Hematopoietic multipotent progenitor cell treated with erythropoietin and hydrocortisone succinate and interleukin-3 and kit ligand, for 4 days (in vitro differentiated cells): ENCODE results near the gene HPSE2.
A peak's percentile ranks its signal among the peaks of the same experiment; 100 is the strongest.

ENCODE experiments used
- DNase-seq: peaks from one replicate; pipeline ENCODE4 v3.0.0-alpha.2; 2015

Gene HPSE2

GRCh38 chr10:98481404-98481945 lies 754.2 kb downstream of the HPSE2 start:
- DNase-seq, result no peak

GRCh38 chr10:98478430-98479222 lies 757.0 kb downstream of the HPSE2 start:
- no peak for DNase-seq

- DNase-seq, result no peak
Observed at GRCh38 chr10:98477861-98478260, 757.8 kb downstream of the HPSE2 start.

- no peak for DNase-seq
Observed at GRCh38 chr10:98474628-98475027, 761.0 kb downstream of the HPSE2 start.

- no peak for DNase-seq
Observed at GRCh38 chr10:98472196-98472595, 763.5 kb downstream of the HPSE2 start.

DNA sequence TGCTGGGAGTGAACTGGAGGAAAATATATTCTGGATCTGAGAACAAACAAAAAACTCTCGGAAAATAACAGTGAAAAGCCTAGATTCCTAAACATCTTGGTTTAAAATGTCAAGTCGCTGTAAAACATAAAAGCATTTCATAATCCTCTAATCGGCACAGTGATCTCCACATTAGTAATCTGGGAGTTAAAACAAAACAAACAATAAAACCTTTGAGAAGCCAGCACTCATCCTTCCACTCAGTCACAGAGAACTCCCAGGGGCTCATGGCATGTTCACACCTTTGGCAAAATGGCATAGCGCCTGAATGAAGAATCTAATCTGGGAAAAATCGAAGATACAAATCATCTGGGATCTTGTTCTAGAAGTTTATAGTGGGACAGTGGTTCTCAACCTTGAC lies 764.8 kb downstream of the HPSE2 start:
- no peak for DNase-seq

DNA sequence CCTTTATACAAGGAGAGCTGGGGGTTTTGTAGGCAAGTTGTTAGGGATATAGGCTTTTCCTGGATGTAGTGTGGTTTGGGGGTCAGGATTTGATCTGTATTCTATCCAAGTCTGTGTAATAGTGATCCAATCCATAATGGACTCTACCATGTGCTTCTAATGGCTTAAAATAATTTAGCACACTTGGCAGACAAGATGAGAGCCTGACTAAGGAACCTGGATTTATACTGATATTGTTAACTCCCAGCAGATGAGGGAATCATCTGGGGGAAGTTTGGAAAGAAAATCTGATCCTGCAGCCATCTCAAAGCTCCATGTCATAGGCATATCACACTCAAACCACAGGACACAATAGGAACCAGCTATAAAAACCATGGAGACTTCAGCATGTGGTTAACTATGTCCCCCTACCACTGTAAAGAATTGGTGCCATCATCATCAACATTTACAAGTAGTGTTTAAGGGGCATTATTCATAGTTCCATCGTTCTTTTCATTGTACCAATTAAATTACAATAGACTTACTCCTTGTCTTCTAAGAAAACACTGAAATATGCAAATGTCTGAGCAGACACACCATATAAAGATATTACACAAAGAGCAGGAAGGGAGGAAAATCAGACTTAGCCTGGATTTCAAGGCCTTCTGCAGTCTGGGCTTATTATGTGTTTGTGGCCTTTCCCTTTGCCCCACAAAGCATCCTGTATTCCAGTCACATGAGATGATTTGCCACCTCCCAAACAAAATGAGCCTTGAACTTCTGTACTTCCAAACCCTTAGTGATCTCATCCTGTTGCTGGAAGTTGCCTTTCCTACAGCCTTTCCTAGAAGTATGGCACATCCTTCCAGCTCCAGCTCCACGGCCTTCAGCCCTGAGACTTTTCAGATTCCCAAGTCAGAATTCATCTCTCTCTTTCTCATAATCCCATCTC lies 766.4 kb downstream of the HPSE2 start:
- no peak for DNase-seq

GRCh38 chr10:98467506-98468318 lies 767.9 kb downstream of the HPSE2 start:
- DNase-seq, result peak; percentile 93

DNA sequence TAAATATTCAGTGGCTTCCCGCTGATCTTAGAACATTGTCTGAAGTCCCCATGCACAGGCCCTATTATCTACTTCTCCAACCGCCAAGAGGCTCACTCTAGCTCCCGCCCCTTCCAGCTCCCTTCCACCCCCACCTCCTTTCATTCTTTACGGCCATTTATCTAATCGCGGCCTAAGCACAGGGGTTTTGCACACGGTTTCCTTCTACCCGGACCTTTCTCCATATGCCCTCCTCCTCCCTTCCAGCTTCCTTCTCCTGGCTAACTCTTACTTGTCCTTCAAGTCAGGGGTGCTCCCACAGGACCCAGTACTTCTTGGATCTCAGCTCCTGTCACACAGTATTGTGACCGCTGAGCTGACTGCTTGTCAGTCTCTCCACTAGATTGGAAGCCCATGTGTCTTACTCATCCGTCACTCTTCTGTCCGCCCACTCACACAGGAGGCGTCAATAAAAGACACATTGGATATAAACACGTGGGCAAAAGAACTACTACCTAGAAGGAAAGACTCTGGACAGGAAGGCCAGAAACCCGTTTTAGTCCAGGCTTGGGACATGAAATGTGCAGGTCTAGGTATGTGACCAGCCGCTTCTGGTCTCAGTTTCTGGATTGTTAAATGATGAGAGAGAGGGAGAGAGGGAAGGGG lies 768.7 kb downstream of the HPSE2 start:
- DNase-seq, result peak; percentile 75

DNA sequence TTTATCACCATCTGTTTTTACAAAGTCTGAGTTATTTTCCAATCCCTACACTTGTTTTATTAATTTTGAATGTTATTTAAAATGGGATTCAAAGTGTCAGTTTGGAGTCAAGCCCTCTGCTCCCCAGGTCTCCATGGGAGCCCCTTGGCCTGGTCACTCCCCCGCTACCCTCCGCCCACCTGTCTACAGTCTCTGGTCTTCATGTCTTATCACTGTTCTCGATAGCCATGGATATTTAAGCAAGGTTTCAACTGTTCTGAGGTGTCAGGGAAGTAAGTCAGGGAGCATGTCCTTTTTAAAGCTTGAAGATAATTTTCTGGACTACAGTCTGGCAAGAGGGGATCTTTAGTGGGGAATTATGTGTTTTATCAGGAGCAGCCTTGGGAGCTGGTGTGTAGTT lies 769.8 kb downstream of the HPSE2 start:
- DNase-seq, result no peak

DNA sequence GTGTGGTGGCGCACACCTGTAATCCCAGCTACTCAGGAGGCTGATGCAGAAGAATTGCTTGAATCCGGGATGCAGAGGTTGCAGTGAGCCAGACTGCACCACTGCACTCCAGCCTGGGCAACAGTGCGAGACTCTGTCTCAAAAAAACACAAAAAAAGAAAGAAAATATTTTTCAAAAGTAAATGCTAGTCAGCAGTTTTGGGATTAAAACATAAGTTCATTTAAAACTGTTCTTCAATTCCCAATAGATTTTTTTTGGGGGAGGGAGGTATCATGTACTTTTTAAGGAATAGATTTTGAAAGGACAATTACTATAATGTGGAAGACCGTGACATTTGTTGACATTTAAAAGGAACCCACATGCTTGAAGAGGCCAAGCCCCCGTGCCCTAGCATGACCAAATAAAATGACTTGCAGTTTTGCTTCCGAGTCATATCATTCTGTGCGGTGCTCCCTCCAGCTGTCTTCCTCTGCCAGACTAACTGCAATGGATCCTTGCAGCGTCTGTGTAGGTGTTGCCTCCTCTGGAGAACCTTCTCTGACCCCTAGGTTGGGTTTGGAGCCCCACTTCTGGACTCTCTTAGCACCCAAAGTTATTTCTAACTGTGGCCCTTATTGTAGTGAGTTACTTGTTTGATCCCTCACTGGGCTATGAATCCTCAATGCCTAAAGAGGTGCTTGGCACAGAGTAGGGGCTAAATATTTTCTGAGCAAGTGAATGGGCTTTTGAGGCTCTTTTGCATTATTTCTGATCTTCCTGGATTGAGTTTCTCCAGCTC lies 771.5 kb downstream of the HPSE2 start:
- peak; percentile 84 for DNase-seq

DNA sequence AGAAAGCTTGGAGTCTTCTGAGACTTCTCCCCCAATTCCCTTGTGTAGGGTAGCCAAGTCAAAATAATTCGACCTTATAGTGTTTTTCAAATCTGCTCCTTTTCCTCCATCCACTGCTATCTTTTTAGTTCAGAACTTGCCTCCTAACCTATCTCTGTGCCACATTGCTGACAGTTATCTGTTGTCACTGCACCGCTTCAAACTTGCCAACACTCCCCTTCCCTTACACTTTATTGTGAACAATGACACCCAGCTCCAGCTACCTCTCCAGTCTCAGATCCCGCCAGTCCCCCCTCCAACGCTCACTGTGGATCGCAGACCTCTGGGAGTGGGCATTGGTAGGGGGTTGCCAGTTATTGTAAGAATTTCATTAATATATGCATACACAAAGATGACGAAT lies 772.6 kb downstream of the HPSE2 start:
- DNase-seq, result peak; percentile 87

- no peak for DNase-seq
Observed at GRCh38 chr10:98461500-98461842, 774.2 kb downstream of the HPSE2 start.

- DNase-seq, result peak; percentile 91
Observed at GRCh38 chr10:98460837-98461499, 774.7 kb downstream of the HPSE2 start.

DNA sequence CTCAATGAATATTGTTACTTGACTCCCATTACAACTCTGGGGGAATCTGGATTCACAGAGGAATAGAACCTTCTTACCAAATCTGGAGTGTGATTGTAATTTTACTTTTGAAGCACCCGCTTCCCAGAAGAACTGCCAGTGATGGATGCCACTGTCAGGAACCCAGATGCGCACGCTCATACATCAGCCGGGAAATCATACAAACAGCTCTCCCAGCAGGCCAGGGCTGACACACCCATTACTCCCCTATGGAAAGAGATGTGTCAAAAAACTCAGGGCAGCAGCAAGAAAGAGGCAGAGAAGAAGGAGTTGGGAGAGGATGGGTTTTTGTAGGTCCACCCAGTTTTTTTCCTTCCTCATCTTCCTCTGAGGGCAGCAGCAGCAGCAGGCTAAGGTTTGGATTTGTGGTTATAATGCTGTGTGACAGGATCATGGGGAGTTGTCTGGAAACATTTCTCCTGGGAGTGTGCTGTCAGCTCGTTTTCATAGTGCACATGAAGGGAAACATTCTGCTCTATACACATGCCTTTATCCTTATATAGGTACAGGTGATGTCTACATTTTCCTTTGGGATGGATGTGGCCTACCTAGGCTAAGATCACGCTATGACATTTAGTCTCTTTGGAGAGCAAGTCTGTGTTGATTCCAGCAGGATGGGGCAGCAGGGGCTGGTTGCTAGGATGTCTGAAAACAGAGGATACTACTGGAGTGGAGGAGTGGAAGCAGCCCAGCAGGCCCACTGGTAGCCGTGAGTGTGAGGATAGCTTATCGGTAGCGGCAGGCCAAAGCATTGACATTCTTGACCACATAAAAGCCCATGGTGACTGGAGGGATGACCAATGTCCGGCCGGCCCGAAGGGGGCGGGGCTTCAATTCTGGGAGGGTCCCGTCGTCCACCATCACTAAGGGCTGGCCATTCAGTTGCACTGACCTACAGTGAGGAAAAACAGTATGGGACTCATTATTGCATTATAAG lies 776.6 kb downstream of the HPSE2 start:
- DNase-seq, result no peak

DNA sequence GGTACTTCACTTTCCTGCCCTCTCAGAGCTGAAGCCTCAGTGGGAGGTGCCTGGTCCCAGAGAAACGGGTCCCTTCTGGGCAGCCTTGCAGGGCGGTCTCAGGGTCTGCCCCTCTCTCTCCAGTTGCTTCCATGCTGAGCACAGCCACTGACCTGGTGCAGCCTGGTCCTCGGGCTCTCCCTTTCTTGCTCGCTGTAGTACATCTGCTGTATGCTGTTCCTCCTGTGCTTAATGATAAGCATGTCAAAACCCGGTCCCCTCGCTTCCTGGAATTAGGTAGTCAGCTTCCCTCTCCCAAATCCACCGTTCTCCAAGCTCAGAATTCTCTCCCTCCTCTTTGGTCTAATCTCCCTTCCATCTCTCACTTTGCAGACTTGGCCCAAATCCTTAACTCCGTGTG lies 777.9 kb downstream of the HPSE2 start:
- DNase-seq, result peak; percentile 36

GRCh38 chr10:98456686-98457482 lies 778.8 kb downstream of the HPSE2 start:
- no peak for DNase-seq

DNA sequence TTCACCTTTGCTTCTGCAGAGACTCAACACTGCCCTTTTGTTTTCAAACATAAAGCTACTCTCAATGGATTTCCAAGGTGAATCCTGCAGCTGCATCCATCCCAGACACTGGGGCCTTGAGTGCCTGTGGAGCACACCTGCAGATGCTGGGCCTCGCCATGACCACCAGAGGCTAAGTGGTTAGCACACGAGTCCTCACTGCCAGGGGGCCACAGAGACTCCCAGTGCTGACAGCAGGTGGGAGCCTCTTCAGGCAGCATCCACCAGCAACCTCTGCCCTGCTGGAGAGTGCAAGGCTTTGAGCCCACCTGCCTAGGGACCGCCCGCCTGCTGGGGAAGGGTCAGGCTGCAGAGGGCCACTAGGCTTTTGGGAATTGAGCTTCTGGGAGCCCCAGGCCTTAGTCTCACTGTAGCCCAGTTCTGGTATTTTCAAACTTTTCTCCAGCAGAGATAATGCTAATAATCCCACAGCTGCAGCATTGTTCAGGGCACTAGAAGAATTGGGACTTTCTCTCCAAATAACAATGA lies 779.5 kb downstream of the HPSE2 start:
- DNase-seq, result no peak

DNA sequence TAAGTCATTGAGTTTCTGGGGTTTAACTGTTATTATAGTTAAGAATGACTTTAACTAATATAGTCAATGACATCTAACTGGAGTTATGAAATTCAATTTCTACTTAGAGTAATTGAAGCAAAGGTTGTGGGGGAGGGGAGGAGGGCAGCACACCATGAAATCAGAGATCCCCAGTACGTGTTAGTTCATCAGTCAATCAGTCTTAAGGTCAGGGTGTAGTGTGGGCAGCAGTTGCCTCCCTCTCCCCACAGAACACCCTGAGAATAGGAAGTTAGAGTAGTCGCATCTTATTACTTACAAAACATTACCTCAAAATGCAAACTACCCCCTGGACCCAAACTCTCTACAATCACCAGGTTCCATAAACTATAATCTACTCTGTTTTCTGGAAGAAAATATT lies 781.9 kb downstream of the HPSE2 start:
- DNase-seq, result no peak
